BLaER1 (cell line): ENCODE data around the gene LSAMP.

Experiments used
- H3K27ac ChIP-seq: shearing (Covaris generic); formaldehyde crosslinking; 2 replicates; pipeline ENCODE4 v1.8.1; 2022
- H3K27me3 ChIP-seq: shearing (Covaris generic); formaldehyde crosslinking; 2 replicates; pipeline ENCODE4 v1.8.1; 2022
- H3K36me3 ChIP-seq: shearing (Covaris generic); formaldehyde crosslinking; 2 replicates; pipeline ENCODE4 v1.8.1; 2022
- H3K4me1 ChIP-seq: shearing (Covaris generic); formaldehyde crosslinking; 2 replicates; pipeline ENCODE4 v1.8.1; 2022
- H3K4me2 ChIP-seq: shearing (Covaris generic); formaldehyde crosslinking; 2 replicates; pipeline ENCODE4 v1.8.1; 2022
- H3K4me3 ChIP-seq: shearing (Covaris generic); formaldehyde crosslinking; 2 replicates; pipeline ENCODE4 v1.8.1; 2022
- H3K9ac ChIP-seq: shearing (Covaris generic); formaldehyde crosslinking; 2 replicates; pipeline ENCODE4 v1.8.1; 2022
- H3K9me3 ChIP-seq: shearing (Covaris generic); formaldehyde crosslinking; 2 replicates; pipeline ENCODE4 v1.8.1; 2022
- H4K20me1 ChIP-seq: shearing (Covaris generic); formaldehyde crosslinking; 2 replicates; pipeline ENCODE4 v1.8.1; 2022
- Cebpa-rat ChIP-seq: shearing (Covaris generic); IDR thresholded peaks from 2 replicates; pipeline ENCODE4 v1.8.1; 2022

The LSAMP gene

GRCh38 chr3:115999001-115999585 lies 446.2 kb downstream of the LSAMP start:
- no peak overlapping the region for H3K27ac ChIP-seq

GRCh38 chr3:115996420-115997108 lies 448.7 kb downstream of the LSAMP start:
- TF ChIP-seq Cebpa-rat = no peak
- no peaks in the 10 kb centered on the region for H4K20me1 ChIP-seq

More at GRCh38 chr3:115999001-115999585, 446.2 kb downstream of the LSAMP start:
- Histone ChIP-seq H3K4me3 (no peak overlapping the region), H3K4me2 (no peak overlapping the region), H4K20me1 (no peaks in the 10 kb centered on the region), H3K9ac (no peak overlapping the region), H3K4me1 (no peaks in the 10 kb centered on the region), H3K9me3 (no peaks in the 10 kb centered on the region), H3K36me3 (no peaks in the 10 kb centered on the region), H3K27me3 (no peaks in the 10 kb centered on the region)
- no peak for TF ChIP-seq Cebpa-rat

GRCh38 chr3:115990669-115991068 lies 454.6 kb downstream of the LSAMP start:
- TF ChIP-seq Cebpa-rat = no peak
- H3K9me3 ChIP-seq = no peaks in the 10 kb centered on the region
- no peaks in the 10 kb centered on the region for H4K20me1 ChIP-seq
- no peak overlapping the region for H3K27ac ChIP-seq
- H3K4me2 ChIP-seq = no peak overlapping the region
- no peak overlapping the region for H3K4me3 ChIP-seq
- peaks cover 9% of the 10 kb centered on the region for H3K4me1 ChIP-seq
- H3K36me3 ChIP-seq = no peaks in the 10 kb centered on the region
- H3K27me3 ChIP-seq = no peaks in the 10 kb centered on the region
- H3K9ac ChIP-seq = no peak overlapping the region

More at GRCh38 chr3:115996420-115997108, 448.7 kb downstream of the LSAMP start:
- Histone ChIP-seq H3K27ac (no peak overlapping the region), H3K27me3 (no peaks in the 10 kb centered on the region), H3K4me1 (no peaks in the 10 kb centered on the region), H3K9me3 (no peaks in the 10 kb centered on the region), H3K9ac (no peak overlapping the region), H3K4me2 (no peak overlapping the region), H3K4me3 (no peak overlapping the region), H3K36me3 (no peaks in the 10 kb centered on the region)

GRCh38 chr3:115989684-115990421 lies 455.4 kb downstream of the LSAMP start:
- Histone ChIP-seq H3K4me1 (peaks cover 9% of the 10 kb centered on the region), H3K27ac (no peak overlapping the region)

GRCh38 chr3:115986555-115987207 lies 458.6 kb downstream of the LSAMP start:
- Histone ChIP-seq H3K4me3 (no peak overlapping the region), H3K9me3 (no peaks in the 10 kb centered on the region), H3K9ac (no peak overlapping the region), H3K27me3 (no peaks in the 10 kb centered on the region), H3K36me3 (no peaks in the 10 kb centered on the region), H3K4me2 (peak overlapping the region; percentile 25), H3K4me1 (peaks cover 9% of the 10 kb centered on the region), H4K20me1 (no peaks in the 10 kb centered on the region), H3K27ac (no peak overlapping the region)
- no peak for TF ChIP-seq Cebpa-rat

More at GRCh38 chr3:115989684-115990421, 455.4 kb downstream of the LSAMP start:
- H3K4me3 ChIP-seq = no peak overlapping the region
- no peaks in the 10 kb centered on the region for H3K36me3 ChIP-seq
- no peak overlapping the region for H3K4me2 ChIP-seq
- no peak overlapping the region for H3K9ac ChIP-seq
- no peak for TF ChIP-seq Cebpa-rat
- no peaks in the 10 kb centered on the region for H4K20me1 ChIP-seq
- H3K9me3 ChIP-seq = no peaks in the 10 kb centered on the region
- H3K27me3 ChIP-seq = no peaks in the 10 kb centered on the region

GRCh38 chr3:115982629-115983028 lies 462.7 kb downstream of the LSAMP start:
- H3K4me2 ChIP-seq = no peak overlapping the region
- H3K4me3 ChIP-seq = no peak overlapping the region
- H4K20me1 ChIP-seq = no peaks in the 10 kb centered on the region
- H3K27me3 ChIP-seq = no peaks in the 10 kb centered on the region
- H3K4me1 ChIP-seq = peaks cover 9% of the 10 kb centered on the region
- no peak overlapping the region for H3K9ac ChIP-seq
- no peak for TF ChIP-seq Cebpa-rat
- H3K9me3 ChIP-seq = no peaks in the 10 kb centered on the region
- H3K36me3 ChIP-seq = no peaks in the 10 kb centered on the region
- H3K27ac ChIP-seq = no peak overlapping the region

GRCh38 chr3:115982108-115982507 lies 463.2 kb downstream of the LSAMP start:
- no peaks in the 10 kb centered on the region for H4K20me1 ChIP-seq
- H3K27ac ChIP-seq = no peak overlapping the region
- peaks cover 8% of the 10 kb centered on the region for H3K4me1 ChIP-seq
- H3K4me2 ChIP-seq = no peak overlapping the region
- no peak overlapping the region for H3K9ac ChIP-seq
- H3K9me3 ChIP-seq = no peaks in the 10 kb centered on the region
- no peaks in the 10 kb centered on the region for H3K36me3 ChIP-seq
- no peak for TF ChIP-seq Cebpa-rat
- no peak overlapping the region for H3K4me3 ChIP-seq
- no peaks in the 10 kb centered on the region for H3K27me3 ChIP-seq

- no peaks in the 10 kb centered on the region for H3K27me3 ChIP-seq
- no peak overlapping the region for H3K9ac ChIP-seq
- no peaks in the 10 kb centered on the region for H3K36me3 ChIP-seq
- TF ChIP-seq Cebpa-rat = no peak
- H3K4me1 ChIP-seq = no peaks in the 10 kb centered on the region
- no peaks in the 10 kb centered on the region for H4K20me1 ChIP-seq
- H3K4me2 ChIP-seq = no peak overlapping the region
- H3K9me3 ChIP-seq = no peaks in the 10 kb centered on the region
- H3K27ac ChIP-seq = no peak overlapping the region
- no peak overlapping the region for H3K4me3 ChIP-seq
Measured at GRCh38 chr3:115980709-115981108, 464.6 kb downstream of the LSAMP start.

GRCh38 chr3:115977866-115978265 lies 467.4 kb downstream of the LSAMP start:
- H3K4me2 ChIP-seq = no peak overlapping the region

More at GRCh38 chr3:115977866-115978265, 467.4 kb downstream of the LSAMP start:
- no peaks in the 10 kb centered on the region for H3K4me1 ChIP-seq
- no peaks in the 10 kb centered on the region for H3K9me3 ChIP-seq
- no peak overlapping the region for H3K4me3 ChIP-seq
- no peak overlapping the region for H3K9ac ChIP-seq
- no peaks in the 10 kb centered on the region for H4K20me1 ChIP-seq
- no peak overlapping the region for H3K27ac ChIP-seq
- TF ChIP-seq Cebpa-rat = no peak
- no peaks in the 10 kb centered on the region for H3K27me3 ChIP-seq
- H3K36me3 ChIP-seq = no peaks in the 10 kb centered on the region
